Measurements from ENCODE around the gene ARFGEF3.

GRCh38 chr6:138204303-138204702 is 42.6 kb downstream of the ARFGEF3 start:
- TF ChIP-seq, protein P1, sequence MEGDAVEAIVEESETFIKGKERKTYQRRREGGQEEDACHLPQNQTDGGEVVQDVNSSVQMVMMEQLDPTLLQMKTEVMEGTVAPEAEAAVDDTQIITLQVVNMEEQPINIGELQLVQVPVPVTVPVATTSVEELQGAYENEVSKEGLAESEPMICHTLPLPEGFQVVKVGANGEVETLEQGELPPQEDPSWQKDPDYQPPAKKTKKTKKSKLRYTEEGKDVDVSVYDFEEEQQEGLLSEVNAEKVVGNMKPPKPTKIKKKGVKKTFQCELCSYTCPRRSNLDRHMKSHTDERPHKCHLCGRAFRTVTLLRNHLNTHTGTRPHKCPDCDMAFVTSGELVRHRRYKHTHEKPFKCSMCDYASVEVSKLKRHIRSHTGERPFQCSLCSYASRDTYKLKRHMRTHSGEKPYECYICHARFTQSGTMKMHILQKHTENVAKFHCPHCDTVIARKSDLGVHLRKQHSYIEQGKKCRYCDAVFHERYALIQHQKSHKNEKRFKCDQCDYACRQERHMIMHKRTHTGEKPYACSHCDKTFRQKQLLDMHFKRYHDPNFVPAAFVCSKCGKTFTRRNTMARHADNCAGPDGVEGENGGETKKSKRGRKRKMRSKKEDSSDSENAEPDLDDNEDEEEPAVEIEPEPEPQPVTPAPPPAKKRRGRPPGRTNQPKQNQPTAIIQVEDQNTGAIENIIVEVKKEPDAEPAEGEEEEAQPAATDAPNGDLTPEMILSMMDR (IDR thresholded peaks at IDR 0.05), result no peak
- no peak for TF ChIP-seq POLR2A (IDR thresholded peaks at IDR 0.05)
